ENCODE measurements around the gene CDK19. TPM values are rescaled to one million over a fixed set of nuclear protein-coding genes. Genes with fewer than 3 reads are reported as not detected.
"Not testable (repeated sequence)": the region's sequence is repeated elsewhere in the genome, so short reads cannot be mapped to it uniquely, and the experiment has no call there.

CDK19 gene
- total and polyA plus RNA-seq, 2 of the 13 experiments (the other 11 are each of a cell fraction or from before 2014, with no cell fraction given), result 13.4 to 27.0 TPM

DNA sequence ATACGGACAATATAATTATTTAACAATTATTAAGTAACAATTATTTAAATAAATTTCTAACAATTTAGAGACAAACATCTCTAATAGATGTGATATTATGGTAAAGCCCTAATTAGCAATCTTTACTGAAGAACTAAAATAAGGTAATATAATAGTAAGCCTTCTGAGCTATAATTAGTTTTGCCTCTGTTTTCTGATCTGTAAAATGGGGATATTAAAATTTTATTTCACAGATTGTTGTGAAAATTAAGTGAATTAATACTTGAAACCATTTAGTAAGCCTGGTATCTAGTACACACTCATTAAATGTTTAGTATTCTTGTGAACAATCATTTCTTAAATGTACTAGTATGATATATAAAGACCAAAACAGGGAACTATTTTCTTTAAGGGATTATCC is 70.3 kb downstream of the CDK19 start:
- Histone ChIP-seq H3K4me2 (ENCODE audit: low read depth, low read length) (peak overlapping the region; percentile 71), H3K4me3 (replicated peaks in 1 of 3; ENCODE audit: insufficient read depth in 1 of 3, low read depth in 2 of 3, low read length in 3 of 3) (peak overlapping the region in 2 of 3 experiments; percentile 21 to 48; a peak in 2 of 6 replicates), H3K36me3 (replicated peaks in 1 of 2; ENCODE audit: control insufficient read depth in 1 of 2, insufficient read depth in 2 of 2, low read length in 2 of 2) (peaks cover 0 to 30% of the 10 kb centered on the region in 2 experiments; a peak in 2 of 5 replicates), H3K9ac (ENCODE audit: insufficient read depth, low read depth, low read length) (no peak overlapping the region), H3K27ac (ENCODE audit: extremely low read length, insufficient read depth, low read length) (peak overlapping the region; percentile 66), H4K20me1 (ENCODE audit: insufficient read depth, low read length) (no peaks in the 10 kb centered on the region), H3K4me1 (ENCODE audit: insufficient read depth, low read length) (peaks cover 56% of the 10 kb centered on the region), H3K9me3 (ENCODE audit: low read length) (peaks cover 24% of the 10 kb centered on the region), H3K79me2 (ENCODE audit: insufficient read depth, low read length) (peaks cover 61% of the 10 kb centered on the region), H2AFZ (ENCODE audit: low read length) (no peak overlapping the region), H3K27me3 (ENCODE audit: control insufficient read depth in 1 of 2, insufficient read depth in 2 of 2, low read length in 2 of 2) (no peaks in the 10 kb centered on the region)
- CTCF ChIA-PET (ENCODE audit: low intra/inter-chr PET ratio, low total read pairs), result no interaction called here
- FAIRE-seq (no peak), DNase-seq (ENCODE audit: low spot score) (no peak), ATAC-seq (no peak)
- 98% methylated on average over 1 of the region's 1 CpG for WGBS (ENCODE audit: low lambda C conversion rate)
- BruUV-seq (replicated peaks), result no TSS peak
- TF ChIP-seq CREM (IDR thresholded peaks at IDR 0.05) (no peak), CREM (CRISPR knock-in tag; IDR thresholded peaks at IDR 0.05) (no peak), CHD4 (IDR thresholded peaks at IDR 0.05; ENCODE audit: borderline replicate concordance, low read length) (peak; percentile 93; the same call in 1 of the 2 replicates), ZNF629 (CRISPR knock-in tag; conservative IDR thresholded peaks at IDR 0.05) (peak; percentile 81), CHD2 (IDR thresholded peaks at IDR 0.05; ENCODE audit: low read depth, low read length) (no peak)
- TF ChIP-seq, protein P1, sequence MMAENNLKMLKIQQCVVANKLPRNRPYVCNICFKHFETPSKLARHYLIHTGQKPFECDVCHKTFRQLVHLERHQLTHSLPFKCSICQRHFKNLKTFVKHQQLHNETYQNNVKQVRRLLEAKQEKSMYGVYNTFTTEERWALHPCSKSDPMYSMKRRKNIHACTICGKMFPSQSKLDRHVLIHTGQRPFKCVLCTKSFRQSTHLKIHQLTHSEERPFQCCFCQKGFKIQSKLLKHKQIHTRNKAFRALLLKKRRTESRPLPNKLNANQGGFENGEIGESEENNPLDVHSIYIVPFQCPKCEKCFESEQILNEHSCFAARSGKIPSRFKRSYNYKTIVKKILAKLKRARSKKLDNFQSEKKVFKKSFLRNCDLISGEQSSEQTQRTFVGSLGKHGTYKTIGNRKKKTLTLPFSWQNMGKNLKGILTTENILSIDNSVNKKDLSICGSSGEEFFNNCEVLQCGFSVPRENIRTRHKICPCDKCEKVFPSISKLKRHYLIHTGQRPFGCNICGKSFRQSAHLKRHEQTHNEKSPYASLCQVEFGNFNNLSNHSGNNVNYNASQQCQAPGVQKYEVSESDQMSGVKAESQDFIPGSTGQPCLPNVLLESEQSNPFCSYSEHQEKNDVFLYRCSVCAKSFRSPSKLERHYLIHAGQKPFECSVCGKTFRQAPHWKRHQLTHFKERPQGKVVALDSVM (CRISPR knock-in tag; IDR thresholded peaks at IDR 0.05), result no peak
- TF ChIP-seq, protein P2, sequence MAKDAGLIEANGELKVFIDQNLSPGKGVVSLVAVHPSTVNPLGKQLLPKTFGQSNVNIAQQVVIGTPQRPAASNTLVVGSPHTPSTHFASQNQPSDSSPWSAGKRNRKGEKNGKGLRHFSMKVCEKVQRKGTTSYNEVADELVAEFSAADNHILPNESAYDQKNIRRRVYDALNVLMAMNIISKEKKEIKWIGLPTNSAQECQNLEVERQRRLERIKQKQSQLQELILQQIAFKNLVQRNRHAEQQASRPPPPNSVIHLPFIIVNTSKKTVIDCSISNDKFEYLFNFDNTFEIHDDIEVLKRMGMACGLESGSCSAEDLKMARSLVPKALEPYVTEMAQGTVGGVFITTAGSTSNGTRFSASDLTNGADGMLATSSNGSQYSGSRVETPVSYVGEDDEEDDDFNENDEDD (CRISPR knock-in tag; IDR thresholded peaks at IDR 0.05; ENCODE audit: borderline replicate concordance), result no peak
- intact Hi-C loops (cut with micrococcal nuclease; ENCODE audit: unreplicated experiment) (no loop called here), in situ Hi-C loops (cut with HindIII; ENCODE audit: extremely low pct_ligation_motif_present, low pct_unique_long_range_greater_than_20kb) (no loop called here)
- POLR2A ChIA-PET, result interaction anchor here (1.0 kb wide), 1 partner anchor 71 kb away, joined by 4 read pairs; the partner anchor contains the start of gene CDK19

DNA sequence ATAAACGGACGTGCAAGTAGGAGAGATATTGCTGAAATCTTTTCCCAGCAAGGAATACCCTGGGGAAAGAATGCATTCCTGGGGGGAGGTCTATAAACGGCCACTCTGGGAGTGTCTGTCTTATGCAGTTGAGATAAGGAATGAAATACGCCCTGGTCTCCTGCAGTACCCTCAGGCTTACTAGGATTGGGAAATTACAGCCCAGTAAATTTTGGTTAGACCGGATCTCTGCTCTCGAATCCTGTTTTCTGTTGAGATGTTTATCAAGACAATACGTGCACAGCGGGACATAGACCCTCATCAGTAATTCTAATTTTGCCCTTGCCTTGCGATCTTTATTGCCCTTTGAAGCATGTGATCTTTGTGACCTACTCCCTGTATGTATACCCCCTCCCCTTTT is 72.7 kb downstream of the CDK19 start:
- Histone ChIP-seq H3K9me3 (ENCODE audit: low read length) (peaks cover 24% of the 10 kb centered on the region), H3K79me2 (ENCODE audit: insufficient read depth, low read length) (peaks cover 62% of the 10 kb centered on the region), H3K36me3 (replicated peaks in 1 of 2; ENCODE audit: control insufficient read depth in 1 of 2, insufficient read depth in 2 of 2, low read length in 2 of 2) (peaks cover 0 to 30% of the 10 kb centered on the region in 2 experiments; a peak in 2 of 5 replicates), H3K4me1 (ENCODE audit: insufficient read depth, low read length) (peaks cover 56% of the 10 kb centered on the region)
- DNase-seq (ENCODE audit: low spot score); H3K4me2 ChIP-seq (ENCODE audit: low read depth, low read length); ATAC-seq; CTCF ChIA-PET (ENCODE audit: low intra/inter-chr PET ratio, low total read pairs); FAIRE-seq; intact Hi-C loops (cut with micrococcal nuclease; ENCODE audit: unreplicated experiment); BruUV-seq (replicated peaks); POLR2A ChIA-PET; H3K9ac ChIP-seq (ENCODE audit: insufficient read depth, low read depth, low read length); H2AFZ ChIP-seq (ENCODE audit: low read length); H3K4me3 ChIP-seq (replicated peaks in 1 of 3; ENCODE audit: insufficient read depth in 1 of 3, low read depth in 2 of 3, low read length in 3 of 3); in situ Hi-C loops (cut with HindIII; ENCODE audit: extremely low pct_ligation_motif_present, low pct_unique_long_range_greater_than_20kb); H4K20me1 ChIP-seq (ENCODE audit: insufficient read depth, low read length); H3K27me3 ChIP-seq (ENCODE audit: control insufficient read depth in 1 of 2, insufficient read depth in 2 of 2, low read length in 2 of 2); H3K27ac ChIP-seq (ENCODE audit: extremely low read length, insufficient read depth, low read length): not testable (repeated sequence)
- 96% methylated on average over 9 of the region's 9 CpGs for WGBS (ENCODE audit: low lambda C conversion rate)

Data from HepG2 (cell line).